ENCODE data around the gene POLR2B.
A peak's percentile ranks its signal among the peaks of the same experiment; 100 is the strongest.

The POLR2B gene

DNA sequence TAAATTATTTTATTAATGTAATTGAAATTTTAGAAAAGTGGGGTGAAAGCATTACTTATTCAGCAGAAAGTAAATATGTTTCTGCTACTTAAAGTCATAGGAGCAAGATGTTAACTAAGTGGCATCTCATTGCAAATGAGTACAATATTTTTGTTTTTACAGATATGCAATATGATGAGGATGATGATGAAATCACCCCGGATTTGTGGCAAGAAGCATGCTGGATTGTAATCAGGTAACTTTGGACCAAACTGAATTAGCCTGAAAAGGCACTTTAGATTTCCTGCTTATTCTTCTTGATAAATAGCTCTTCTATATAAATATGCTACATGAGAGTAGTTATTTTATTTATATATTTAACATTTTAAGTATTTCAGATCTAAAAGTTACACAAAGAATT, 7.5 kb downstream of the POLR2B start:
- DNase-seq (ENCODE audit: low read depth): no peak
- H3K4me3 ChIP-seq (ENCODE audit: low read length): no peak overlapping the region
- no peak for TF ChIP-seq CTCF (conservative IDR thresholded peaks at IDR 0.05; ENCODE audit: low read length)

DNA sequence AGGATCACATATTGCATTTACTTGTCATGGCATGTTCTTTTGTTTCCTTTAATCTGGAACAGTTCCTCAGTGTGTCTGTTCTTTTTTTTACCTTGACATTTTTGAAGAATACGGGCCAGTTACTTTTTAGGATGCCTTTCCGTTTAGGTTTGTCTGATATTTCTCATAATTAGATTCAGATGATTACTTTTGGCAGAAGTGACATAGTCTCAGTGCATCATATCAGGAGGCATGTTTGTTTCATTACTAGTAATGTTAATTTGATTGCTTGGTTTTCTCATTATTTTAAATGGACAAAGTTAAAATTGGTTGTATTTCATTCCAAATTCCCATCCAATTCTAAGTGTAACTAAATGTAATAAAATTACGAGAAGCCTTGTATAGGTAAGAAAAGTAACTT, 8.3 kb downstream of the POLR2B start:
- no peak overlapping the region for H3K4me3 ChIP-seq (ENCODE audit: low read length)
- no peak for TF ChIP-seq CTCF (conservative IDR thresholded peaks at IDR 0.05; ENCODE audit: low read length)
- no peak for DNase-seq (ENCODE audit: low read depth)

DNA sequence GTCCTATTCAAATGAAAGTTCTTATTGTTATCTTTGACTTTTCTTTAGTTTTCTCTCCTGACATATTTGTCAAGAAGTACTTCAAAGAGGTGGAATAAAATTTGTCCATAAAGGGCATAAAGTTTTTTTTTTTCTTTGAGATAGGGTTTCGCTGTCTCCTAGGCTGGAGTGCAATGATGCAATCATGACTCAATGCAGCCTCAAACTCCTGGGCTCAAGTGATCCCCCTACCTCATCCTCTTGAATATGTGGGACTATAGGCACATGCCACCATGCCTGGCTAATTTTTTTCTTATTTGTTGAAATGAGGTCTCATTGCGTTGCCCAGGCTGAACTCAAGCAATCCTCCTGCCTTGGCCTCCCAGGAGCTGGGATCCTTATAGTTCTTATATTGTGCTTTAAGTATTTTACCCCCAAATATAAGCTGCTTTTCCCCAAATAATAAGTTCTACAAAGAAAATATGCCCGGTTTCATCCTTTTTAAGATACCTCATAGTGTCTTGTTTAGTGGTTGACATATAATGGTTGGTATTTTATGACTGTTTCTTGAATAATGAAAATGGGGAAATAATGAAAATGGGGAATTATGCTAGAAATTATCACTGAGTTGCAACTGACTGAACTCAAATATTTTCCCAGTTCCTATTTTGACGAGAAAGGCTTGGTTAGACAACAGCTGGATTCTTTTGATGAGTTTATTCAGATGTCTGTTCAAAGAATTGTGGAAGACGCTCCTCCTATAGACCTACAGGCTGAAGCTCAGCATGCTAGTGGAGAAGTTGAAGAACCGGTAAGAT, 11.6 kb downstream of the POLR2B start:
- TF ChIP-seq CTCF (conservative IDR thresholded peaks at IDR 0.05; ENCODE audit: low read length): no peak
- DNase-seq (ENCODE audit: low read depth): peak; percentile 14
- no peak overlapping the region for H3K4me3 ChIP-seq (ENCODE audit: low read length)

DNA sequence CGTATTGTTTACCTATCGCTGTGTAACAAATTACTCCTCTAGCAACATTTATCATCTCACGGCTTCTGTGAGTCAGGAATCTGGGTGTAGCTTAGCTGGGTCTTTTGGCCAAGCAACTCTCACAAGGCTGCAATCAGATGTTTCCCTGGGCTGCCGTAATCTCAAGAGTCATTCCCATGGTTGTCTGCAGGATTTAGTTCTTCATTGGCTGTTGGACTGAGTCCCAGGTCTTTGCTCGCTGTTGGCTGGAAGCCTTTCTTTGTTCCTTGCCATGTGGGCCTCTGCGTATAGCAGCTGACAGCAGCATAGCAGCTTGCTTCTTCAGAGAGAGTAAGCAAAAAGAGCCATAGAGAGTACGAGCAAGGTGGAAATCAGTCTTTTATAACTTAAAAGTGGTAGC, 16.8 kb downstream of the POLR2B start:
- no peak overlapping the region for H3K4me3 ChIP-seq (ENCODE audit: low read length)
- TF ChIP-seq CTCF (conservative IDR thresholded peaks at IDR 0.05; ENCODE audit: low read length): no peak
- peak; percentile 94 for DNase-seq (ENCODE audit: low read depth)

DNA sequence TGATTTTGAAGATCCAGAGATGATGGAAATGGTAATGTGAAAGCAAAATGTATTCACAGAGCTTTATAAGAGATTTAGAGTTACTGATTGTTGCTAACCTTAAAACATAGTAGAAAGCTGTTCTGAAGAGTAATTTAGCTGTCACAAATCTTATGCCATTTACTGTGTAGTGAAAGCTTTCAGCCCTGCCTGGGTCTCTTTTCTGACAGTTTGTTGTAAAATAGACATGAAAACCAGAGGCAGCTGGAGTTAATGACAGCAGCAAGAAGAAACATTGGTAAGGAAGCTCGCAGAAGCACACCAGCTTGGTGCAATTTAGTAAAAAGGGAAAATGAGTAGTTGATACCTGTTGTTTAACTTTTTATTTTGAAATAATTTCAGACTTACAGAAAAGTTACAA, 21.1 kb downstream of the POLR2B start:
- TF ChIP-seq CTCF (conservative IDR thresholded peaks at IDR 0.05; ENCODE audit: low read length): no peak

DNA sequence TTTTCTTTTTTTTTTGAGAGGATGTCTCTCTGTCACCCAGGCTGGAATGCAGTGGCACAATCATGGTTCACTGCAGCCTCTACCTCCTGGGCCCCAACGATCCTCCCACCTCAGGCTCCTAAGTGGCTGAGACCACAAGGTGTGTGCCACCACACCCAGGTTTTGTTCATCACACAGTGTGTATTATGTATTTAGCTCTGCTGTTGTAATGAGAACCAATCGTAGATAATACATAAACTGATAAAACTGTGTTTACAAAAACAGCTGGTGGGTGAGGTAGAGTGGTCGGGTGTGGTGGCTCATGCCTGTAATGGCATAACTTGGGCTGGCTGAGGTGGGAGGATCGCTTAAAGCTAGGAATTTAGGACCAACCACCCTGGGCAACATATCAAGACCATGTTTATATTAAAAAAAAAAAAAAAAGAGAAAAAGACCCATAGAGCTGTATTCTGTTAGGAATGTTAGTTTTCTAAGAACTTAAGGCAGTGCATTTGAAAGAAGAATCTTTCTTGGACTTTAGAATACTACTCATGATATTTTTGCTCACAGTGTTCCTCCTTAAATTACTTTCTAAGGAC, 34.9 kb downstream of the POLR2B start:
- no peak overlapping the region for H3K4me3 ChIP-seq (ENCODE audit: low read length)
- no peak for TF ChIP-seq CTCF (conservative IDR thresholded peaks at IDR 0.05; ENCODE audit: low read length)
- DNase-seq (ENCODE audit: low read depth): no peak

More for the DNA sequence above, 21.1 kb downstream of the POLR2B start:
- H3K4me3 ChIP-seq (ENCODE audit: low read length): no peak overlapping the region
- no peak for DNase-seq (ENCODE audit: low read depth)

GRCh38 chr4:57018980-57019379, 40.3 kb downstream of the POLR2B start:
- peak; percentile 29 for TF ChIP-seq CTCF (conservative IDR thresholded peaks at IDR 0.05; ENCODE audit: low read length)
- DNase-seq (ENCODE audit: low read depth): peak; percentile 20
- H3K4me3 ChIP-seq (ENCODE audit: low read length): no peak overlapping the region
